Measurements from ENCODE around the gene SOCS2. TPM values are rescaled to one million over a fixed set of nuclear protein-coding genes. Genes with fewer than 3 reads are reported as not detected.
"Not testable (repeated sequence)": the region's sequence is repeated elsewhere in the genome, so short reads cannot be mapped to it uniquely, and the experiment has no call there.

SOCS2 gene
- total RNA-seq, 1 donor from 2014 or later: 23.8 TPM

- Histone ChIP-seq H3K4me1 (no peaks in the 10 kb centered on the region), H3K36me3 (no peaks in the 10 kb centered on the region), H3K27ac (no peak overlapping the region), H3K27me3 (no peaks in the 10 kb centered on the region), H3K4me3 (no peak overlapping the region), H3K9me3 (no peaks in the 10 kb centered on the region)
- TF ChIP-seq, protein P1, sequence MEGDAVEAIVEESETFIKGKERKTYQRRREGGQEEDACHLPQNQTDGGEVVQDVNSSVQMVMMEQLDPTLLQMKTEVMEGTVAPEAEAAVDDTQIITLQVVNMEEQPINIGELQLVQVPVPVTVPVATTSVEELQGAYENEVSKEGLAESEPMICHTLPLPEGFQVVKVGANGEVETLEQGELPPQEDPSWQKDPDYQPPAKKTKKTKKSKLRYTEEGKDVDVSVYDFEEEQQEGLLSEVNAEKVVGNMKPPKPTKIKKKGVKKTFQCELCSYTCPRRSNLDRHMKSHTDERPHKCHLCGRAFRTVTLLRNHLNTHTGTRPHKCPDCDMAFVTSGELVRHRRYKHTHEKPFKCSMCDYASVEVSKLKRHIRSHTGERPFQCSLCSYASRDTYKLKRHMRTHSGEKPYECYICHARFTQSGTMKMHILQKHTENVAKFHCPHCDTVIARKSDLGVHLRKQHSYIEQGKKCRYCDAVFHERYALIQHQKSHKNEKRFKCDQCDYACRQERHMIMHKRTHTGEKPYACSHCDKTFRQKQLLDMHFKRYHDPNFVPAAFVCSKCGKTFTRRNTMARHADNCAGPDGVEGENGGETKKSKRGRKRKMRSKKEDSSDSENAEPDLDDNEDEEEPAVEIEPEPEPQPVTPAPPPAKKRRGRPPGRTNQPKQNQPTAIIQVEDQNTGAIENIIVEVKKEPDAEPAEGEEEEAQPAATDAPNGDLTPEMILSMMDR (IDR thresholded peaks at IDR 0.05): no peak
- intact Hi-C loops (cut with DNase I): no loop called here
- DNase-seq: no peak
- no peak for ATAC-seq
Measured at GRCh38 chr12:93621986-93622385, 49.5 kb downstream of the SOCS2 start.

GRCh38 chr12:93622485-93622884 lies 50.0 kb downstream of the SOCS2 start:
- Histone ChIP-seq H3K27ac (no peak overlapping the region), H3K27me3 (no peaks in the 10 kb centered on the region), H3K4me1 (no peaks in the 10 kb centered on the region), H3K4me3 (no peak overlapping the region), H3K9me3 (no peaks in the 10 kb centered on the region), H3K36me3 (no peaks in the 10 kb centered on the region)
- DNase-seq (no peak), ATAC-seq (no peak)
- TF ChIP-seq, protein P1 (IDR thresholded peaks at IDR 0.05): no peak
- intact Hi-C loops (cut with DNase I): no loop called here

- intact Hi-C loops (cut with DNase I): no loop called here
- H3K4me3 ChIP-seq: no peak overlapping the region
- H3K27me3 ChIP-seq: no peaks in the 10 kb centered on the region
- H3K4me1 ChIP-seq: no peaks in the 10 kb centered on the region
- DNase-seq: no peak
- no peak overlapping the region for H3K27ac ChIP-seq
- no peaks in the 10 kb centered on the region for H3K9me3 ChIP-seq
- H3K36me3 ChIP-seq: no peaks in the 10 kb centered on the region
- TF ChIP-seq, protein P1 (IDR thresholded peaks at IDR 0.05): no peak
- no peak for ATAC-seq
Measured at GRCh38 chr12:93624595-93625294, 52.3 kb downstream of the SOCS2 start.

DNA sequence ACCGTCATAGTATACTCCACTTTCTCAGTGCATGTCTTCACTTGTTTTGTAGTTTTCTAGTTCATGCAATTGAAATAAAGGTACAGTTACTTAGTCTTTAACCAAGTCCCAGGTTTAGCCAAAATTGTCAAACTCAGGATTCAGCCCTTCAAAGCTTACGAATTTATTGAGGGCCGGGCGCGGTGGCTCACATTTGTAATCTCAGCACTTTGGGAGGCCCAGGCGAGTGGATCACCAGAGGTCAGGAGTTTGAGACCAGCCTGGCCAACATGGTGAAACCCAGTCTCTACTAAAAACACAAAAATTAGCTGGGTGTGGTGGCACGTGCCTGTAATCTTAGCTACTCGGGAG lies 52.8 kb downstream of the SOCS2 start:
- DNase-seq; intact Hi-C loops (cut with DNase I); H3K27ac ChIP-seq; H3K27me3 ChIP-seq; ATAC-seq; H3K4me1 ChIP-seq; H3K36me3 ChIP-seq; H3K9me3 ChIP-seq; H3K4me3 ChIP-seq: not testable (repeated sequence)

DNA sequence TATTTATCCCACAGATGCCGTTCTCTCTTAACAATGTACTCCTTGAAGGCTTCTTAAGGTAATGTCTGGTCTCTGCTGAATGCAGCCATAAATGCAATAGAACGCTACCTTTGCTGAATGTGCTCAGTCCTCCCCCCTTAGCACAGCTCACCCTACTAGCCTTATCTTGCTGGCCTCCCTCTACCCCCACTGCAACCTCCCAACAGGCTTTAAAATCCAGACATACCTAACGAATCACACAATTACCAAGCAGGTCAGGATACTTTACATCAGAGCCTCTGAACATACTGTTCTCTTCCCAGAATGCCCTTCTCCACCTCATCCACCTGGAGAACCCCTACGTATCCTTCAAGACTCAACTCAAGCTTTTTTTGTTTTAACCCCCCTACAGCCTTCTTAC lies 53.7 kb downstream of the SOCS2 start:
- ATAC-seq (no peak), DNase-seq (no peak)
- no peaks in the 10 kb centered on the region for H3K36me3 ChIP-seq
- intact Hi-C loops (cut with DNase I): no loop called here
- no peaks in the 10 kb centered on the region for H3K27me3 ChIP-seq
- H3K4me1 ChIP-seq: no peaks in the 10 kb centered on the region
- no peak overlapping the region for H3K4me3 ChIP-seq
- H3K27ac ChIP-seq: no peak overlapping the region
- H3K9me3 ChIP-seq: no peaks in the 10 kb centered on the region
- TF ChIP-seq, protein P1 (IDR thresholded peaks at IDR 0.05): no peak

Other genes with a start within 250 kb of the SOCS2 start
- gene NUDT4, start 194.8 kb upstream of the SOCS2 start, total RNA-seq: 52.2 TPM
- gene UBE2N, start 130.7 kb upstream of the SOCS2 start, total RNA-seq: 65.9 TPM
- gene MRPL42, start 105.2 kb upstream of the SOCS2 start, total RNA-seq: 49.4 TPM
- 17.1 TPM for gene CRADD, start 104.7 kb downstream of the SOCS2 start, total RNA-seq

Measured in upper lobe of right lung (tissue), 1 donor.